Lower leg skin (tissue), 4 donors: ENCODE results near the gene DTX3. TPM values are rescaled to one million over a fixed set of nuclear protein-coding genes. Genes with fewer than 3 reads are reported as not detected.
"Not testable (repeated sequence)": the region's sequence is repeated elsewhere in the genome, so short reads cannot be mapped to it uniquely, and the experiment has no call there.

Source experiments
- DNase-seq, 2 donors: peaks; one replicate each; pipeline ENCODE4 v3.0.0-alpha.2; 2019; ENCODE audit warnings: low spot score in 2 of 2
- H3K4me3 ChIP-seq: fragments of 200-600 bp; sonication (generic); 2 replicates; pipeline ENCODE4 v1.5.1; 2017; ENCODE audit warnings: mild to moderate bottlenecking, low read depth; ENCODE audit not compliant: poor library complexity, severe bottlenecking
- POLR2A ChIP-seq, 2 donors: fragments of 450-650 bp; IDR thresholded peaks; one replicate each; pipeline ENCODE4 v1.6.1; 2016 to 2017; ENCODE audit warnings: antibody characterized with exemption in 2 of 2, mild to moderate bottlenecking in 1 of 2, moderate library complexity in 1 of 2
- WGBS, 2 donors: methylation state at CpG; one replicate each; pipeline ENCODE4 v1.1.5; 2018; 5-methylcytosine and 5-hydroxymethylcytosine counted together
- intact Hi-C: fragments of 100-400 bp; cut with DNase I; formaldehyde crosslinking; loops from one replicate; pipeline ENCODE4 v1.15.0; 2023; ENCODE audit warnings: low total_unique reads
- total RNA-seq, 4 donors: library from RNA; depleted of rRNA; stranded (reverse); fragments of >200 nt; gene quantifications; one replicate each; pipeline ENCODE4 v1.1.0, GENCODE V29; 2016
- TF ChIP-seq, protein P1 (sequence below), 3 donors: fragments of 450-650 bp; IDR thresholded peaks; one replicate each; pipeline ENCODE4 v1.5.1; 2016; ENCODE audit warnings: antibody characterized with exemption in 3 of 3, mild to moderate bottlenecking in 3 of 3, moderate library complexity in 2 of 3

DTX3 gene
- total RNA-seq, 4 donors from 2014 or later = 6.1 to 17.4 (median 11.4) TPM

DNA sequence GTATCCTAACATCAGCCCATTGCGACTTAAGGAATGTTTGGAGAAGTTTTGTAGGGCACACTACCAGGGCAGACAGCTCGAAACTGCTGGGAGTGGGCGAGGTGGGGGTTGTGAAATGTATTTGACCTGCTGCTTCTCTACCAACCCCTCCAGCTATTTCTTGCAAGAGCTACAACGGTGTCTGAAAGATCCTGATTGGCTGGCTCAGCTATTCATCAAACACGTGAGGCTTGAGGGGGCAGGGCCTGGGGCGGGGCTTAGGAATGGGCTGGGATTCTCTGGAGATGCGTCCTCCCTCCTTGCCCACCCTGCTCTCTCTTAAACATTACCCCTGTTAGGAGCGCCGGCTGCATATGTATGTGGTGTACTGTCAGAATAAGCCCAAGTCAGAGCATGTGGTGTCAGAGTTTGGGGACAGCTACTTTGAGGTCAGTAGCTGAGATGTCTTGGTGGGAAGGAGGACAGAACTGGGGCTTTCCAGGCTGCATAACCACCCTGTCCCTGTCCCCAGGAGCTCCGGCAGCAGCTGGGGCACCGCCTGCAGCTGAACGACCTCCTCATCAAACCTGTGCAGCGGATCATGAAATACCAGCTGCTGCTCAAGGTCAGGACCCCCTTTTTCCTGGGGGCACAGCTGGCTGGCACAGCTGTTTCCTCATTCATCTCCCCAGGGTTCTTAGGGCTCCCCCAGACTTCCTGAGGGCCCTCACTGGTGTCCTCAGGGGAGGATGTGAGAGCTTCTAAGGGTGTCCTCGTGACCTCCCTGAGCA is 9.7 kb downstream of the DTX3 start:
- intact Hi-C loops = no loop called here
- no peak overlapping the region for H3K4me3 ChIP-seq
- WGBS, 2 donors = 58 to 60% methylated on average over 14 of the region's 14 CpGs
- TF ChIP-seq, protein P1, sequence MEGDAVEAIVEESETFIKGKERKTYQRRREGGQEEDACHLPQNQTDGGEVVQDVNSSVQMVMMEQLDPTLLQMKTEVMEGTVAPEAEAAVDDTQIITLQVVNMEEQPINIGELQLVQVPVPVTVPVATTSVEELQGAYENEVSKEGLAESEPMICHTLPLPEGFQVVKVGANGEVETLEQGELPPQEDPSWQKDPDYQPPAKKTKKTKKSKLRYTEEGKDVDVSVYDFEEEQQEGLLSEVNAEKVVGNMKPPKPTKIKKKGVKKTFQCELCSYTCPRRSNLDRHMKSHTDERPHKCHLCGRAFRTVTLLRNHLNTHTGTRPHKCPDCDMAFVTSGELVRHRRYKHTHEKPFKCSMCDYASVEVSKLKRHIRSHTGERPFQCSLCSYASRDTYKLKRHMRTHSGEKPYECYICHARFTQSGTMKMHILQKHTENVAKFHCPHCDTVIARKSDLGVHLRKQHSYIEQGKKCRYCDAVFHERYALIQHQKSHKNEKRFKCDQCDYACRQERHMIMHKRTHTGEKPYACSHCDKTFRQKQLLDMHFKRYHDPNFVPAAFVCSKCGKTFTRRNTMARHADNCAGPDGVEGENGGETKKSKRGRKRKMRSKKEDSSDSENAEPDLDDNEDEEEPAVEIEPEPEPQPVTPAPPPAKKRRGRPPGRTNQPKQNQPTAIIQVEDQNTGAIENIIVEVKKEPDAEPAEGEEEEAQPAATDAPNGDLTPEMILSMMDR (IDR thresholded peaks at IDR 0.05) = no peak
- no peak for TF ChIP-seq POLR2A (IDR thresholded peaks at IDR 0.05)
- no peak for DNase-seq

DNA sequence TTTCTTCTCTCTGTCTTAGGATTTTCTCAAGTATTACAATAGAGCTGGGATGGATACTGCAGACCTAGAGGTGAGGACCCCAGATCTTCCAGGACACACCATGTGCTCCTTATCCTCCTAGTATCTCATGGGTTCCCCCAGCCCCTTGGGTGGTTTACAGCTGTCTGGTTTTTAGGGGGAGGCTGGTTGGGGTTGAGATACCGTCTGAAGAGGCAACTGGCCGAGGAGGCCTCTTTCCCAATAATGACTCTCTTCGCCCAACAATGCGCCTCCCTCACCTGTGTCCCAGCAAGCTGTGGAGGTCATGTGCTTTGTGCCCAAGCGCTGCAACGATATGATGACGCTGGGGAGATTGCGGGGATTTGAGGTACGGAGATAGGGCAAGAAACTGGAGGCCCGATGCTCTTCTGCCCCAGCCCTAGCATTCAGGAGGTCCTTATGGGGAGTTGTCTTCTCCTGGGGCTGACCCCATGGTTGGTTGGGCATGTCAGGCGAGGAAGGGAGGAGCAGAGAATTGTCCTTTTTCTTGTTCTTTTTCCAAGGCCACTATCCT is 10.4 kb downstream of the DTX3 start:
- H3K4me3 ChIP-seq = no peak overlapping the region
- no peak for DNase-seq
- WGBS, 2 donors = 83 to 86% methylated on average over 10 to 11 of the region's 11 CpGs
- intact Hi-C loops = no loop called here
- TF ChIP-seq POLR2A (IDR thresholded peaks at IDR 0.05) = no peak
- TF ChIP-seq, protein P1 (IDR thresholded peaks at IDR 0.05) = no peak

DNA sequence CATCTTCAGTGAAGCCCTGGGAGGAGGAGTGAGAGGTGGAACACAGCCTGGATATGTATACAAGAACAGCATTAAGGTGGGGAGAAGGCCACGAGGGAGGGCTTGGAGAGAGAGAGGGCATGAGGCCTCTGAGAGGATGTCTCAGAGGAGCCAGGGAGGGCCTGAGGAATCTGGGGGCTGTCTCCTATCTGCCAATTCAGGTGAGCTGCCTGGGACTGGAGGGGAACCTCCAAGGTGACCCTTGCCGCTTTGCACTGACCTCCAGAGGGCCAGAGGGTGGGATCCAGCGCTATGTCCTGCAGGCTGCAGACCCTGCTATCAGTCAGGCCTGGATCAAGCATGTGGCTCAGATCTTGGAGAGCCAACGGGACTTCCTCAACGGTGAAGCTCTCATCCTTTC is 11.0 kb downstream of the DTX3 start:
- no peak for DNase-seq
- no peak for TF ChIP-seq POLR2A (IDR thresholded peaks at IDR 0.05)
- TF ChIP-seq, protein P1 (IDR thresholded peaks at IDR 0.05) = no peak
- intact Hi-C loops = no loop called here

DNA sequence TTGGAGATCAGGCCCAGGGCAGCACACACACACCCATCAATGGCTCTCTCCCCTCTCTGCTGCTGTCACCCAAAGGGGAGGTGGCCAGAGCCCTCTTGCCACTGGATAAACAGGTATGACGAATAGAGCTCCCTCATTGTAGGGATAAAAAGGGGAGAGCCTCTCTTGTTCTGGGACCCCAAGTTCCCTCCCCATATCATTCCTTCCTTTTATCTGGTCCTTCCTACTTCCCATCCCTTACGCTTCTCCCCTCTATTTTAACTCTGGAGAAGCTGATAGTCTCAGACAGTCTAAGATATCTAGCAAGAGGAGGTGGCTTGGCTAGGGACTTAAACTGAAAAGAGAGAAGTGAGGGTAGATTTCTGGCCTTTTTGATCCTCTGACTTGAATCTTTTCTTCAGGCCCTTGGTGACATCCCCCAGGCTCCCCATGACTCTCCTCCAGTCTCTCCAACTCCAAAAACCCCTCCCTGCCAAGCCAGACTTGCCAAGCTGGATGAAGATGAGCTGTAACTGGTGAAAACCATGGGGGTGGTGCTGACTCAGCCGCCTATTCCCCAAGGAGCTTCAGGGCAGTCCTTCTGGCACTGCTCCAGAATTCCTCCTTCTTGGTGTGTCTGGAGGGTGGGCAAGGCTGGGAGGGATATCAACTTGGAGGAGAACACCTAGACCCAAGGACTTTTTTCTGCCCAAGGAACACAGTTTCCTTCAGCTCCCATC is 11.9 kb downstream of the DTX3 start:
- 74 to 80% methylated on average over 3 of the region's 3 CpGs for WGBS, 2 donors
- intact Hi-C loops = no loop called here
- no peak for TF ChIP-seq POLR2A (IDR thresholded peaks at IDR 0.05)
- TF ChIP-seq, protein P1 (IDR thresholded peaks at IDR 0.05) = no peak
- H3K4me3 ChIP-seq = no peak overlapping the region
- DNase-seq = no peak

More for the DNA sequence above, 11.0 kb downstream of the DTX3 start:
- no peak overlapping the region for H3K4me3 ChIP-seq
- 87 to 89% methylated on average over 5 of the region's 5 CpGs for WGBS, 2 donors

DNA sequence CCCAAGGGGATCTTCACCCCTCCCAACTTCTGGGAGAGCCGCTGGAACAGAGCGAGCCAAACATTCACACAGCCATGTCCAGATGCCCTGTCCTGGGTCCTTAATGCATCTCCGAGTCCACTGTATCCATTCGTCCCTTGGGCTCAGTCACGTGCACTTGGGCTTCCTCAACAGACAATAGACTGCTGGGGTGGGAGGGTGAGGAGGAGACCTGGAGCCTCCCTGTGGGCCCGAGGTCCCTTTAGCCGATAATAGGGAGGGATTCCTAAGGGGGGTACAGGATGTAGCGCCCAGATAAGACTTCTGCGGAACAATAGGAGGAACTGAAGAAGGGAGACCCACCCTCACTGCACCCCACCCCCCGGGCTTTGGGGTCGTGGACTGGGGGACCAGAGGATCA is 13.3 kb downstream of the DTX3 start:
- DNase-seq = no peak
- WGBS, 2 donors = 63 to 64% methylated on average over 11 of the region's 11 CpGs
- intact Hi-C loops = no loop called here
- H3K4me3 ChIP-seq = no peak overlapping the region
- TF ChIP-seq POLR2A (IDR thresholded peaks at IDR 0.05) = no peak
- TF ChIP-seq, protein P1 (IDR thresholded peaks at IDR 0.05) = no peak

DNA sequence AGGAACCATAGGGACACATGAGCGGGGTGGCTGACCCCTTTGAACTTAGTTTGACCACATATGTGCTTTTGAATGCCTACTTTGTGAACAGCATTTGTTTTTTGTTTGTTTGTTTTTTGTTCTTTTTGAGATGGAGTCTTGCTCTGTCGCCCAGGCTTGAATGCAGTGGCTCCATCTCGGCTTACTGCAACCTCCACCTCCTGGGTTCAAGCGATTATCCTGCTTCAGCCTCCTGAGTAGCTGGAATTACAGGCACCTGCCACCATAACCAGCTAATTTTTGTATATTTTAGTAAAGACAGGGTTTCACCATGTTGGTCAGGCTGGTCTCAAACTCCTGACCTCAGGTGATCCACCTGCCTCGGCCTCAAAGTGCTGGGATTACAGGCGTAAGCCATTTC is 13.8 kb downstream of the DTX3 start:
- DNase-seq, H3K4me3 ChIP-seq, intact Hi-C loops: not testable (repeated sequence)
- 93 to 95% methylated on average over 6 of the region's 6 CpGs for WGBS, 2 donors
